ENCODE measurements around the gene TWSG1. TPM values are rescaled to one million over a fixed set of nuclear protein-coding genes. Genes with fewer than 3 reads are reported as not detected.
"Not testable (repeated sequence)": the region's sequence is repeated elsewhere in the genome, so short reads cannot be mapped to it uniquely, and the experiment has no call there.

The TWSG1 gene
- total and polyA plus RNA-seq, 2 donors: 7.8 to 10.6 TPM

- peaks cover 0 to 2% of the 10 kb centered on the region in 2 donors for H3K36me3 ChIP-seq (ENCODE audit: control insufficient read depth in 2 of 2, insufficient read depth in 2 of 2, low read length in 1 of 2)
- 98% methylated on average over 3 of the region's 3 CpGs for WGBS
- no peaks in the 10 kb centered on the region for H3K9me3 ChIP-seq (ENCODE audit: control insufficient read depth in 2 of 2, insufficient read depth in 1 of 2, low read length in 1 of 2)
- no peak for DNase-seq (ENCODE audit: low read depth in 6 of 9, low spot score in 9 of 9)
- no peak overlapping the region for H3K4me3 ChIP-seq (ENCODE audit: low read length in 2 of 2)
- no peaks in the 10 kb centered on the region for H3K27me3 ChIP-seq (ENCODE audit: control insufficient read depth in 2 of 2, insufficient read depth in 1 of 2, low read length in 1 of 2)
- H3K27ac ChIP-seq (ENCODE audit: low read depth in 1 of 2, low read length in 1 of 2): no peak overlapping the region
- H3K4me1 ChIP-seq (ENCODE audit: control insufficient read depth in 2 of 2, insufficient read depth in 2 of 2, low read length in 2 of 2): no peaks in the 10 kb centered on the region
Measured at GRCh38 chr18:9392726-9393125, 58.2 kb downstream of the TWSG1 start.

- H3K36me3 ChIP-seq (ENCODE audit: control insufficient read depth in 2 of 2, insufficient read depth in 2 of 2, low read length in 1 of 2): peaks cover 0 to 2% of the 10 kb centered on the region in 2 donors
- no peak overlapping the region for H3K27ac ChIP-seq (ENCODE audit: low read depth in 1 of 2, low read length in 1 of 2)
- no peak overlapping the region for H3K4me3 ChIP-seq (ENCODE audit: low read length in 2 of 2)
- no peaks in the 10 kb centered on the region for H3K4me1 ChIP-seq (ENCODE audit: control insufficient read depth in 2 of 2, insufficient read depth in 2 of 2, low read length in 2 of 2)
- no peaks in the 10 kb centered on the region for H3K27me3 ChIP-seq (ENCODE audit: control insufficient read depth in 2 of 2, insufficient read depth in 1 of 2, low read length in 1 of 2)
- H3K9me3 ChIP-seq (ENCODE audit: control insufficient read depth in 2 of 2, insufficient read depth in 1 of 2, low read length in 1 of 2): no peaks in the 10 kb centered on the region
- no peak for DNase-seq (ENCODE audit: low read depth in 6 of 9, low spot score in 9 of 9)
- 96% methylated on average over 3 of the region's 3 CpGs for WGBS
Measured at GRCh38 chr18:9394046-9394445, 59.5 kb downstream of the TWSG1 start.

- Histone ChIP-seq H3K36me3 (ENCODE audit: control insufficient read depth in 2 of 2, insufficient read depth in 2 of 2, low read length in 1 of 2) (peaks cover 0 to 2% of the 10 kb centered on the region in 2 donors), H3K4me3 (ENCODE audit: low read length in 2 of 2) (no peak overlapping the region), H3K4me1 (ENCODE audit: control insufficient read depth in 2 of 2, insufficient read depth in 2 of 2, low read length in 2 of 2) (peaks cover 2 to 5% of the 10 kb centered on the region in 2 donors), H3K9me3 (ENCODE audit: control insufficient read depth in 2 of 2, insufficient read depth in 1 of 2, low read length in 1 of 2) (peaks cover 0 to 4% of the 10 kb centered on the region in 2 donors), H3K27ac (ENCODE audit: low read depth in 1 of 2, low read length in 1 of 2) (no peak overlapping the region), H3K27me3 (ENCODE audit: control insufficient read depth in 2 of 2, insufficient read depth in 1 of 2, low read length in 1 of 2) (no peaks in the 10 kb centered on the region)
- no peak for DNase-seq (ENCODE audit: low read depth in 6 of 9, low spot score in 9 of 9)
- WGBS: 89% methylated on average over 5 of the region's 5 CpGs
Measured at GRCh38 chr18:9400197-9400596, 65.6 kb downstream of the TWSG1 start.

- DNase-seq (ENCODE audit: low read depth in 6 of 9, low spot score in 9 of 9): no peak
- no peak overlapping the region for H3K27ac ChIP-seq (ENCODE audit: low read depth in 1 of 2, low read length in 1 of 2)
- no peaks in the 10 kb centered on the region for H3K27me3 ChIP-seq (ENCODE audit: control insufficient read depth in 2 of 2, insufficient read depth in 1 of 2, low read length in 1 of 2)
- H3K9me3 ChIP-seq (ENCODE audit: control insufficient read depth in 2 of 2, insufficient read depth in 1 of 2, low read length in 1 of 2): peaks cover 0 to 4% of the 10 kb centered on the region in 2 donors
- H3K4me1 ChIP-seq (ENCODE audit: control insufficient read depth in 2 of 2, insufficient read depth in 2 of 2, low read length in 2 of 2): peaks cover 2 to 5% of the 10 kb centered on the region in 2 donors
- peaks cover 0 to 2% of the 10 kb centered on the region in 2 donors for H3K36me3 ChIP-seq (ENCODE audit: control insufficient read depth in 2 of 2, insufficient read depth in 2 of 2, low read length in 1 of 2)
- H3K4me3 ChIP-seq (ENCODE audit: low read length in 2 of 2): no peak overlapping the region
Measured at GRCh38 chr18:9401176-9401575, 66.6 kb downstream of the TWSG1 start.

- H3K4me3 ChIP-seq (ENCODE audit: low read length in 2 of 2); H3K36me3 ChIP-seq (ENCODE audit: control insufficient read depth in 2 of 2, insufficient read depth in 2 of 2, low read length in 1 of 2); DNase-seq (ENCODE audit: low read depth in 6 of 9, low spot score in 9 of 9); H3K27ac ChIP-seq (ENCODE audit: low read depth in 1 of 2, low read length in 1 of 2); H3K4me1 ChIP-seq (ENCODE audit: control insufficient read depth in 2 of 2, insufficient read depth in 2 of 2, low read length in 2 of 2); H3K9me3 ChIP-seq (ENCODE audit: control insufficient read depth in 2 of 2, insufficient read depth in 1 of 2, low read length in 1 of 2); H3K27me3 ChIP-seq (ENCODE audit: control insufficient read depth in 2 of 2, insufficient read depth in 1 of 2, low read length in 1 of 2): not testable (repeated sequence)
- 99% methylated on average over 10 of the region's 10 CpGs for WGBS
Measured at GRCh38 chr18:9402358-9403007, 67.9 kb downstream of the TWSG1 start.

- no peak overlapping the region for H3K27ac ChIP-seq (ENCODE audit: low read depth in 1 of 2, low read length in 1 of 2)
- no peak for DNase-seq (ENCODE audit: low read depth in 6 of 9, low spot score in 9 of 9)
- H3K4me1 ChIP-seq (ENCODE audit: control insufficient read depth in 2 of 2, insufficient read depth in 2 of 2, low read length in 2 of 2): peaks cover 2 to 5% of the 10 kb centered on the region in 2 donors
- H3K9me3 ChIP-seq (ENCODE audit: control insufficient read depth in 2 of 2, insufficient read depth in 1 of 2, low read length in 1 of 2): peaks cover 0 to 4% of the 10 kb centered on the region in 2 donors
- WGBS: 60% methylated on average over 24 of the region's 24 CpGs
- H3K4me3 ChIP-seq (ENCODE audit: low read length in 2 of 2): peak overlapping the region; percentile 1 to 14
- no peaks in the 10 kb centered on the region for H3K36me3 ChIP-seq (ENCODE audit: control insufficient read depth in 2 of 2, insufficient read depth in 2 of 2, low read length in 1 of 2)
- no peaks in the 10 kb centered on the region for H3K27me3 ChIP-seq (ENCODE audit: control insufficient read depth in 2 of 2, insufficient read depth in 1 of 2, low read length in 1 of 2)
Measured at GRCh38 chr18:9403795-9404564, 69.4 kb downstream of the TWSG1 start.

GRCh38 chr18:9404565-9405060 is 70.0 kb downstream of the TWSG1 start:
- H3K27ac ChIP-seq (ENCODE audit: low read depth in 1 of 2, low read length in 1 of 2): no peak overlapping the region
- peak overlapping the region; percentile 1 to 14 for H3K4me3 ChIP-seq (ENCODE audit: low read length in 2 of 2)

GRCh38 chr18:9405130-9405529 is 70.6 kb downstream of the TWSG1 start:
- Histone ChIP-seq H3K4me1 (ENCODE audit: control insufficient read depth in 2 of 2, insufficient read depth in 2 of 2, low read length in 2 of 2) (peaks cover 2 to 5% of the 10 kb centered on the region in 2 donors), H3K27me3 (ENCODE audit: control insufficient read depth in 2 of 2, insufficient read depth in 1 of 2, low read length in 1 of 2) (no peaks in the 10 kb centered on the region), H3K9me3 (ENCODE audit: control insufficient read depth in 2 of 2, insufficient read depth in 1 of 2, low read length in 1 of 2) (peaks cover 0 to 4% of the 10 kb centered on the region in 2 donors), H3K27ac (ENCODE audit: low read depth in 1 of 2, low read length in 1 of 2) (no peak overlapping the region), H3K36me3 (ENCODE audit: control insufficient read depth in 2 of 2, insufficient read depth in 2 of 2, low read length in 1 of 2) (no peaks in the 10 kb centered on the region), H3K4me3 (ENCODE audit: low read length in 2 of 2) (no peak overlapping the region)
- DNase-seq (ENCODE audit: low read depth in 6 of 9, low spot score in 9 of 9): no peak
- WGBS: 76% methylated on average over 7 of the region's 7 CpGs

More at GRCh38 chr18:9404565-9405060, 70.0 kb downstream of the TWSG1 start:
- DNase-seq (ENCODE audit: low read depth in 6 of 9, low spot score in 9 of 9): peak in 8 of 9 donors; percentile 3 to 49 (median 12)
- H3K27me3 ChIP-seq (ENCODE audit: control insufficient read depth in 2 of 2, insufficient read depth in 1 of 2, low read length in 1 of 2): no peaks in the 10 kb centered on the region
- H3K9me3 ChIP-seq (ENCODE audit: control insufficient read depth in 2 of 2, insufficient read depth in 1 of 2, low read length in 1 of 2): peaks cover 0 to 4% of the 10 kb centered on the region in 2 donors
- WGBS: 18% methylated on average over 19 of the region's 19 CpGs
- no peaks in the 10 kb centered on the region for H3K36me3 ChIP-seq (ENCODE audit: control insufficient read depth in 2 of 2, insufficient read depth in 2 of 2, low read length in 1 of 2)
- H3K4me1 ChIP-seq (ENCODE audit: control insufficient read depth in 2 of 2, insufficient read depth in 2 of 2, low read length in 2 of 2): peaks cover 2 to 5% of the 10 kb centered on the region in 2 donors

- Histone ChIP-seq H3K36me3 (ENCODE audit: control insufficient read depth in 2 of 2, insufficient read depth in 2 of 2, low read length in 1 of 2) (no peaks in the 10 kb centered on the region), H3K27ac (ENCODE audit: low read depth in 1 of 2, low read length in 1 of 2) (no peak overlapping the region), H3K4me1 (ENCODE audit: control insufficient read depth in 2 of 2, insufficient read depth in 2 of 2, low read length in 2 of 2) (peaks cover 2 to 5% of the 10 kb centered on the region in 2 donors), H3K27me3 (ENCODE audit: control insufficient read depth in 2 of 2, insufficient read depth in 1 of 2, low read length in 1 of 2) (no peaks in the 10 kb centered on the region), H3K9me3 (ENCODE audit: control insufficient read depth in 2 of 2, insufficient read depth in 1 of 2, low read length in 1 of 2) (peaks cover 0 to 4% of the 10 kb centered on the region in 2 donors), H3K4me3 (ENCODE audit: low read length in 2 of 2) (no peak overlapping the region)
- over 99% methylated on average over 6 of the region's 6 CpGs for WGBS
- DNase-seq (ENCODE audit: low read depth in 6 of 9, low spot score in 9 of 9): no peak
Measured at GRCh38 chr18:9405977-9406376, 71.4 kb downstream of the TWSG1 start.

All from thymus (tissue), 11 donors.